Activated CD4-positive, alpha-beta memory T cell treated with anti-CD3 and anti-CD28 coated beads for 36 hours (primary cell): ENCODE measurements around the gene LAMTOR4. TPM values are rescaled to one million over a fixed set of nuclear protein-coding genes. Genes with fewer than 3 reads are reported as not detected.
A peak's percentile ranks its signal among the peaks of the same experiment; 100 is the strongest.
"Not testable (repeated sequence)": the region's sequence is repeated elsewhere in the genome, so short reads cannot be mapped to it uniquely, and the experiment has no call there.

Source experiments
- CTCF ChIA-PET: fragments of 350-600 bp; sonication (Branson Sonifier 250); formaldehyde crosslinking; loops from one replicate; lab custom pipeline; 2021; ENCODE audit warnings: antibody characterized with exemption, inconsistent platforms; lab: Charles Lee
- POLR2A ChIA-PET: fragments of 350-600 bp; sonication (Branson Sonifier 250); formaldehyde crosslinking; loops from one replicate; lab custom pipeline; 2021; ENCODE audit warnings: antibody characterized with exemption; lab: Charles Lee
- DNase-seq: peaks from one replicate; pipeline ENCODE4 v3.0.0-alpha.2; 2020
- H3K27ac Mint-ChIP-seq: one replicate; pipeline ENCODE4 v1.8.0; 2021; ENCODE audit warnings: mixed read lengths
- H3K27me3 Mint-ChIP-seq: one replicate; pipeline ENCODE4 v1.8.0; 2021; ENCODE audit warnings: mixed read lengths
- H3K36me3 Mint-ChIP-seq: one replicate; pipeline ENCODE4 v1.8.0; 2021; ENCODE audit warnings: mixed read lengths
- H3K4me1 Mint-ChIP-seq: one replicate; pipeline ENCODE4 v1.8.0; 2021; ENCODE audit warnings: low read depth, mixed read lengths
- H3K4me3 Mint-ChIP-seq: one replicate; pipeline ENCODE4 v1.8.0; 2021; ENCODE audit warnings: mild to moderate bottlenecking, mixed read lengths
- H3K9me3 Mint-ChIP-seq: one replicate; pipeline ENCODE4 v1.8.0; 2021; ENCODE audit warnings: mixed read lengths
- intact Hi-C: fragments of 100-400 bp; cut with micrococcal nuclease; formaldehyde crosslinking; loops from one replicate; pipeline ENCODE4 v1.15.1; 2023
- total RNA-seq, 2 experiments: library from RNA; stranded (reverse); gene quantifications; one replicate each; pipeline ENCODE4 v1.2.3, GENCODE V29; 2021

Gene LAMTOR4
- total RNA-seq, 2 experiments from 2014 or later: 136 to 151 TPM

DNA sequence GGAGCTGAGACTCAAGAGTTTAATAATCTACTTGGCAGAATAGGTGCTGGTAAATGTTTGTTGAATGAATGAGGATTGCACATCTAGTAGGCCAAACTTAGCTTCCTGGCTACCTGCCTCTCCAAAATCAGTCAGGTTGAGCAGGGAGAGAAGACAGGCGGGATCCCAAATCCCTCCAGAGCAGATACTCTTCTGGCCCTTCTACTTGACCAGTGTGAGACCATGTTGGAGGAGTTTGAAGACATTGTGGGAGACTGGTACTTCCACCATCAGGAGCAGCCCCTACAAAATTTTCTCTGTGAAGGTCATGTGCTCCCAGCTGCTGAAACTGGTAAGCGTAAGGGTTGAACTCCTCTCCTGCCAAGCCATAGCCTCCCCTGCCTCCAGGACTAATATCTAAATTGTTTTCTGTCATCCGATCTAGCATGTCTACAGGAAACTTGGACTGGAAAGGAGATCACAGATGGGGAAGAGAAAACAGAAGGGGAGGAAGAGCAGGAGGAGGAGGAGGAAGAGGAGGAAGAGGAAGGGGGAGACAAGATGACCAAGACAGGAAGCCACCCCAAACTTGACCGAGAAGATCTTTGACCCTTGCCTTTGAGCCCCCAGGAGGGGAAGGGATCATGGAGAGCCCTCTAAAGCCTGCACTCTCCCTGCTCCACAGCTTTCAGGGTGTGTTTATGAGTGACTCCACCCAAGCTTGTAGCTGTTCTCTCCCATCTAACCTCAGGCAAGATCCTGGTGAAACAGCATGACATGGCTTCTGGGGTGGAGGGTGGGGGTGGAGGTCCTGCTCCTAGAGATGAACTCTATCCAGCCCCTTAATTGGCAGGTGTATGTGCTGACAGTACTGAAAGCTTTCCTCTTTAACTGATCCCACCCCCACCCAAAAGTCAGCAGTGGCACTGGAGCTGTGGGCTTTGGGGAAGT, 24.2 kb upstream of the LAMTOR4 start:
- peak overlapping the region; percentile 23 for H3K4me3 Mint-ChIP-seq
- peaks cover 6% of the 10 kb centered on the region for H3K36me3 Mint-ChIP-seq
- ChIA-PET POLR2A (interaction anchor here (0.9 to 2.3 kb wide), 3 partner anchors 23 to 304 kb away, joined by 3 to 9 read pairs (median 4); partner anchors contain the start of genes AP4M1, LAMTOR4, MCM7 and ZCWPW1), CTCF (interaction anchor here (0.5 kb wide), 1 partner anchor 9 kb away, joined by 4 read pairs; no protein-coding TSS in a partner anchor)
- H3K4me1 Mint-ChIP-seq: peaks cover 33% of the 10 kb centered on the region
- no peak for DNase-seq
- H3K27ac Mint-ChIP-seq: peak overlapping the region; percentile 31
- intact Hi-C loops: loop anchor here (5.0 kb wide), 1 partner anchor 303 kb away; the partner anchor contains the start of genes MEPCE and ZCWPW1
- no peaks in the 10 kb centered on the region for H3K9me3 Mint-ChIP-seq
- no peaks in the 10 kb centered on the region for H3K27me3 Mint-ChIP-seq

DNA sequence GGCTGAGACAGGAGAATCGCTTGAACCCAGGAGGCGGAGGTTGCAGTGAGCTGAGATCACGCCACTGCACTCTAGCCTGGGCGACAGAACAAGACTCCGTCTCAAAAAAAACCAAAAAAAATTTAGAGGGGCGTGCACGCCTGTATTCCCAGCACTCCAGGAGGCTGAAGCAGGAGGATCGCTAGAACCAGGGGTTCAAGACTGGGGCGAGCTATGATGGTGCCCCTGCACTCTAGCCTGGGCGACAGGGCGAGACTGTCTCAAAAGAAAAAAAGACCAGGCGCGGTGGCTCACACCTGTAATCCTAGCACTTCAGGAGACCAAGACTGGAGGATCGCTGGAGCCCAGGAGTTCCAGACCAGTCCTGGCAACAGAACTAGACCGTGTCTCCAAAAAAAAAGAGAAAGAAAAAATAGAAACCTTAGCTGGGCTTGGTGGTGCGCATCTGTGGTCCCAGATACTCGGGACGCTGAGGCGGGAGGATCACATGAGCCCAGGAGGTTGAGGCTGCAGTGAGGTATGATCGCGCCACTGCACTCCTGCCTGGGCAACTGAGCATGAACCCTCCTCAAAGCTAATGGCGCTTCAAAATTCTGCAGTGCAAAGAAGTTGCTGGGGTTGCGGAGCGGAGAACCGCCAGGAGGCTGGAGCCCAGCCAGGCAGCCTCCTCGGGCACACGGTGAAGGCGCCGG, 22.3 kb upstream of the LAMTOR4 start:
- ChIA-PET POLR2A (interaction anchor here (0.6 to 1.2 kb wide), 6 partner anchors 25 to 580 kb away, joined by 3 to 18 read pairs (median 3); partner anchors contain the start of genes AP4M1, COPS6, MCM7 and POP7), CTCF (interaction anchor here (0.7 to 1.2 kb wide), 2 partner anchors 211 to 494 kb away, joined by 3 read pairs; no protein-coding TSS in a partner anchor)
- Mint-ChIP-seq H3K27me3 (no peaks in the 10 kb centered on the region), H3K36me3 (peaks cover 6% of the 10 kb centered on the region), H3K9me3 (no peaks in the 10 kb centered on the region), H3K27ac (peak overlapping the region; percentile 96), H3K4me1 (peaks cover 30% of the 10 kb centered on the region), H3K4me3 (peak overlapping the region; percentile 95)
- intact Hi-C loops: loop anchor here (2.0 to 5.0 kb wide), 3 partner anchors 22 to 301 kb away; partner anchors contain the start of genes LAMTOR4, MEPCE, TRIM4 and ZCWPW1
- DNase-seq: no peak

- CTCF ChIA-PET: interaction anchor here (0.7 to 1.2 kb wide), 3 partner anchors 212 to 495 kb away, joined by 3 to 4 read pairs (median 3); no protein-coding TSS in a partner anchor
- Mint-ChIP-seq H3K27ac (peak within 1 kb of the TSS; percentile 96), H3K4me1 (peaks cover 28% of the 10 kb centered on the region), H3K4me3 (peak within 1 kb of the TSS; percentile 95), H3K27me3 (no peaks in the 10 kb centered on the region), H3K9me3 (no peaks in the 10 kb centered on the region), H3K36me3 (peaks cover 6% of the 10 kb centered on the region)
- peak; percentile 93 for DNase-seq
- intact Hi-C loops: loop anchor here (1.0 to 5.0 kb wide), 5 partner anchors 8 to 300 kb away; partner anchors contain the start of genes AP4M1, CNPY4, LAMTOR4 and MCM7
- POLR2A ChIA-PET: interaction anchor here (0.6 to 1.2 kb wide), 7 partner anchors 25 to 579 kb away, joined by 3 to 18 read pairs (median 3); partner anchors contain the start of genes AP4M1, COPS6, MCM7 and POP7
Observed at GRCh38 chr7:100126931-100127865, 21.5 kb upstream of the LAMTOR4 start, which contains the start of gene MBLAC1. MBLAC1 (plus strand) TSS chr7:100126967; CDS start chr7:100127396, 429 bp downstream.

GRCh38 chr7:100127866-100128636, 20.7 kb upstream of the LAMTOR4 start:
- peaks cover 6% of the 10 kb centered on the region for H3K36me3 Mint-ChIP-seq
- intact Hi-C loops: loop anchor here (1.0 to 5.0 kb wide), 5 partner anchors 9 to 299 kb away; partner anchors contain the start of genes AP4M1, CNPY4, LAMTOR4 and MCM7
- H3K4me3 Mint-ChIP-seq: peak overlapping the region; percentile 76
- H3K4me1 Mint-ChIP-seq: peaks cover 29% of the 10 kb centered on the region
- DNase-seq: peak; percentile 43
- peak overlapping the region; percentile 60 for H3K27ac Mint-ChIP-seq
- H3K9me3 Mint-ChIP-seq: no peaks in the 10 kb centered on the region
- CTCF ChIA-PET: interaction anchor here (0.6 to 1.9 kb wide), 5 partner anchors 17 to 280 kb away, joined by 3 to 9 read pairs (median 5); no protein-coding TSS in a partner anchor
- no peaks in the 10 kb centered on the region for H3K27me3 Mint-ChIP-seq
- POLR2A ChIA-PET: interaction anchor here (0.6 to 1.0 kb wide), 5 partner anchors 21 to 300 kb away, joined by 3 to 10 read pairs (median 3); partner anchors contain the start of genes AP4M1, LAMTOR4 and ZCWPW1

GRCh38 chr7:100128637-100128963, 20.1 kb upstream of the LAMTOR4 start:
- DNase-seq: peak; percentile 21
- Mint-ChIP-seq H3K9me3 (no peaks in the 10 kb centered on the region), H3K4me3 (peak overlapping the region; percentile 76), H3K27me3 (no peaks in the 10 kb centered on the region), H3K27ac (no peak overlapping the region), H3K4me1 (peaks cover 29% of the 10 kb centered on the region), H3K36me3 (peaks cover 6% of the 10 kb centered on the region)
- CTCF ChIA-PET: interaction anchor here (0.6 to 1.9 kb wide), 5 partner anchors 17 to 279 kb away, joined by 3 to 9 read pairs (median 5); no protein-coding TSS in a partner anchor
- POLR2A ChIA-PET: interaction anchor here (0.6 to 1.0 kb wide), 5 partner anchors 20 to 300 kb away, joined by 3 to 10 read pairs (median 3); partner anchors contain the start of genes AP4M1, LAMTOR4 and ZCWPW1
- intact Hi-C loops: loop anchor here (5.0 kb wide), 1 partner anchor 299 kb away; the partner anchor contains the start of genes MEPCE and ZCWPW1

GRCh38 chr7:100130220-100130607, 18.5 kb upstream of the LAMTOR4 start:
- DNase-seq, H3K4me3 Mint-ChIP-seq, H3K9me3 Mint-ChIP-seq, H3K36me3 Mint-ChIP-seq, H3K27me3 Mint-ChIP-seq, H3K27ac Mint-ChIP-seq: not testable (repeated sequence)
- intact Hi-C loops: loop anchor here (2.0 to 5.0 kb wide), 2 partner anchors 149 to 217 kb away; no protein-coding TSS in a partner anchor
- ChIA-PET POLR2A (interaction anchor here (1.1 to 1.5 kb wide), 3 partner anchors 13 to 81 kb away, joined by 3 read pairs; partner anchors contain the start of gene MCM7), CTCF (interaction anchor here (0.8 to 5.0 kb wide), 15 partner anchors 10 to 278 kb away, joined by 3 to 46 read pairs (median 5); partner anchors contain the start of genes AP4M1, CNPY4, GAL3ST4 and LAMTOR4)
- H3K4me1 Mint-ChIP-seq: peaks cover 18% of the 10 kb centered on the region

GRCh38 chr7:100130608-100131453, 17.9 kb upstream of the LAMTOR4 start:
- DNase-seq: peak; percentile 91
- peaks cover 4% of the 10 kb centered on the region for H3K36me3 Mint-ChIP-seq
- ChIA-PET CTCF (interaction anchor here (0.6 to 5.0 kb wide), 28 partner anchors 9 to 749 kb away, joined by 3 to 46 read pairs (median 4); partner anchors contain the start of genes AP4M1, CNPY4, GAL3ST4 and GPC2), POLR2A (interaction anchor here (1.1 to 1.5 kb wide), 3 partner anchors 14 to 80 kb away, joined by 3 read pairs; partner anchors contain the start of gene MCM7)
- intact Hi-C loops: loop anchor here (2.0 to 5.0 kb wide), 2 partner anchors 150 to 216 kb away; no protein-coding TSS in a partner anchor
- H3K27me3 Mint-ChIP-seq: no peaks in the 10 kb centered on the region
- peaks cover 14% of the 10 kb centered on the region for H3K4me1 Mint-ChIP-seq
- H3K27ac Mint-ChIP-seq: no peak overlapping the region
- H3K9me3 Mint-ChIP-seq: no peaks in the 10 kb centered on the region
- H3K4me3 Mint-ChIP-seq: no peak overlapping the region

DNA sequence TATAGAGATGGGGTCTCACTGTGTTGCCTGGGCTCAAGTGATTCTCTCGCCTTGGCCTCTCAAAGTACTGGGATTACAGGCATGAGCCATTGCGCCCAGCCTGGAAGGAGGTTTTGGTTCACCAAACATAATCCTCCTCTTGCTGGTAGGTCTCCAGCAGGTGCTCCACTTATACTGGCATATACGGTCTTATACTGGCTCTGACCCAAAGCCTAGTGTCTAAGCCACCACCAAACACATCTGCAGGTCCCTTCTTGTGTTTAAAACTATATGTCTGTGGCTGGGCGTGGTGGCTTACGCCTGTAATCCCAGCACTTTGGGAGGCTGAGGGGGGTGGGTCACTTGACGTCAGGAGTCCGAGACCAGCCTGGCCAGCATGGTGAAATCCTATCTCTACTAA, 16.6 kb upstream of the LAMTOR4 start:
- Mint-ChIP-seq H3K4me1 (peaks cover 14% of the 10 kb centered on the region), H3K27me3 (no peaks in the 10 kb centered on the region), H3K9me3 (no peaks in the 10 kb centered on the region), H3K27ac (no peak overlapping the region), H3K36me3 (no peaks in the 10 kb centered on the region), H3K4me3 (no peak overlapping the region)
- CTCF ChIA-PET: interaction anchor here (0.6 to 5.0 kb wide), 26 partner anchors 9 to 351 kb away, joined by 3 to 46 read pairs (median 4); partner anchors contain the start of genes AP4M1, GPC2, LAMTOR4 and MCM7
- intact Hi-C loops: loop anchor here (1.0 to 5.0 kb wide), 3 partner anchors 85 to 275 kb away; no protein-coding TSS in a partner anchor
- POLR2A ChIA-PET: no interaction called here
- no peak for DNase-seq
